ENCODE data around the gene CREM.

CREM gene

GRCh38 chr10:35219292-35219691, 92.6 kb downstream of the CREM start:
- no peak overlapping the region for H3K27ac ChIP-seq (ENCODE audit: insufficient read depth in 1 of 2, low read depth in 1 of 2, low read length in 2 of 2, poor library complexity in 1 of 2, severe bottlenecking in 2 of 2)
- ChIA-PET CTCF (interaction anchor here (1.1 to 12.4 kb wide), 5 partner anchors 10 to 378 kb away, joined by 3 to 193 read pairs (median 3); partner anchors contain the start of gene CREM), POLR2A (no interaction called here)
- no peaks in the 10 kb centered on the region for H3K36me3 ChIP-seq (ENCODE audit: control insufficient read depth in 4 of 4, insufficient read depth in 4 of 4, low read length in 3 of 4)
- peaks cover 0 to 16% (median 7%) of the 10 kb centered on the region in 4 experiments for H3K4me1 ChIP-seq (ENCODE audit: control extremely low read depth in 1 of 4, control insufficient read depth in 4 of 4, insufficient read depth in 4 of 4, low read length in 3 of 4)
- H3K27me3 ChIP-seq (replicated peaks in 2 of 5; ENCODE audit: control insufficient read depth in 4 of 5, insufficient read depth in 5 of 5, low read length in 4 of 5): no peaks in the 10 kb centered on the region
- H3K9me3 ChIP-seq (ENCODE audit: control extremely low read depth in 1 of 5, control insufficient read depth in 4 of 5, insufficient read depth in 2 of 5, low read depth in 1 of 5, low read length in 4 of 5): no peaks in the 10 kb centered on the region
- WGBS (ENCODE audit: insufficient coverage): 79% methylated on average over 5 of the region's 6 CpGs
- DNase-seq: no peak
- H3K4me3 ChIP-seq (ENCODE audit: control insufficient read depth in 1 of 7, extremely low read depth in 1 of 7, insufficient read depth in 4 of 7, low read depth in 2 of 7, low read length in 6 of 7): no peak overlapping the region

GRCh38 chr10:35219891-35220890, 93.5 kb downstream of the CREM start:
- no peak for DNase-seq
- Histone ChIP-seq H3K27me3 (replicated peaks in 2 of 5; ENCODE audit: control insufficient read depth in 4 of 5, insufficient read depth in 5 of 5, low read length in 4 of 5) (no peaks in the 10 kb centered on the region), H3K4me1 (ENCODE audit: control extremely low read depth in 1 of 4, control insufficient read depth in 4 of 4, insufficient read depth in 4 of 4, low read length in 3 of 4) (peaks cover 0 to 16% (median 7%) of the 10 kb centered on the region in 4 experiments), H3K36me3 (ENCODE audit: control insufficient read depth in 4 of 4, insufficient read depth in 4 of 4, low read length in 3 of 4) (no peaks in the 10 kb centered on the region), H3K4me3 (ENCODE audit: control insufficient read depth in 1 of 7, extremely low read depth in 1 of 7, insufficient read depth in 4 of 7, low read depth in 2 of 7, low read length in 6 of 7) (no peak overlapping the region), H3K9me3 (ENCODE audit: control extremely low read depth in 1 of 5, control insufficient read depth in 4 of 5, insufficient read depth in 2 of 5, low read depth in 1 of 5, low read length in 4 of 5) (no peaks in the 10 kb centered on the region), H3K27ac (ENCODE audit: insufficient read depth in 1 of 2, low read depth in 1 of 2, low read length in 2 of 2, poor library complexity in 1 of 2, severe bottlenecking in 2 of 2) (no peak overlapping the region)
- POLR2A ChIA-PET: no interaction called here
- CTCF ChIA-PET: interaction anchor here (0.8 to 12.4 kb wide), 5 partner anchors 24 to 377 kb away, joined by 3 to 193 read pairs (median 4); partner anchors contain the start of gene CREM
- WGBS (ENCODE audit: insufficient coverage): 97% methylated on average over 3 of the region's 4 CpGs

- ChIA-PET CTCF (interaction anchor here (12.4 kb wide), 1 partner anchor 99 kb away, joined by 193 read pairs; the partner anchor contains the start of gene CREM), POLR2A (no interaction called here)
- H3K36me3 ChIP-seq (ENCODE audit: control insufficient read depth in 4 of 4, insufficient read depth in 4 of 4, low read length in 3 of 4): no peaks in the 10 kb centered on the region
- WGBS (ENCODE audit: insufficient coverage): 100% methylated on average over 3 of the region's 4 CpGs
- no peaks in the 10 kb centered on the region for H3K27me3 ChIP-seq (replicated peaks in 2 of 5; ENCODE audit: control insufficient read depth in 4 of 5, insufficient read depth in 5 of 5, low read length in 4 of 5)
- peaks cover 0 to 2% (median 0%) of the 10 kb centered on the region in 4 experiments for H3K4me1 ChIP-seq (ENCODE audit: control extremely low read depth in 1 of 4, control insufficient read depth in 4 of 4, insufficient read depth in 4 of 4, low read length in 3 of 4)
- no peak overlapping the region for H3K4me3 ChIP-seq (ENCODE audit: control insufficient read depth in 1 of 7, extremely low read depth in 1 of 7, insufficient read depth in 4 of 7, low read depth in 2 of 7, low read length in 6 of 7)
- no peaks in the 10 kb centered on the region for H3K9me3 ChIP-seq (ENCODE audit: control extremely low read depth in 1 of 5, control insufficient read depth in 4 of 5, insufficient read depth in 2 of 5, low read depth in 1 of 5, low read length in 4 of 5)
- no peak for DNase-seq
- no peak overlapping the region for H3K27ac ChIP-seq (ENCODE audit: insufficient read depth in 1 of 2, low read depth in 1 of 2, low read length in 2 of 2, poor library complexity in 1 of 2, severe bottlenecking in 2 of 2)
Measured at GRCh38 chr10:35223016-35223415, 96.4 kb downstream of the CREM start.

GRCh38 chr10:35224045-35224740, 97.5 kb downstream of the CREM start:
- ChIA-PET CTCF (interaction anchor here (1.2 to 1.7 kb wide), 4 partner anchors 33 to 198 kb away, joined by 3 to 10 read pairs (median 4); no protein-coding TSS in a partner anchor), POLR2A (no interaction called here)
- WGBS (ENCODE audit: insufficient coverage): 100% methylated on average over 5 of the region's 8 CpGs
- Histone ChIP-seq H3K9me3 (ENCODE audit: control extremely low read depth in 1 of 5, control insufficient read depth in 4 of 5, insufficient read depth in 2 of 5, low read depth in 1 of 5, low read length in 4 of 5) (no peaks in the 10 kb centered on the region), H3K4me1 (ENCODE audit: control extremely low read depth in 1 of 4, control insufficient read depth in 4 of 4, insufficient read depth in 4 of 4, low read length in 3 of 4) (no peaks in the 10 kb centered on the region), H3K4me3 (ENCODE audit: control insufficient read depth in 1 of 7, extremely low read depth in 1 of 7, insufficient read depth in 4 of 7, low read depth in 2 of 7, low read length in 6 of 7) (no peak overlapping the region), H3K36me3 (ENCODE audit: control insufficient read depth in 4 of 4, insufficient read depth in 4 of 4, low read length in 3 of 4) (no peaks in the 10 kb centered on the region), H3K27ac (ENCODE audit: insufficient read depth in 1 of 2, low read depth in 1 of 2, low read length in 2 of 2, poor library complexity in 1 of 2, severe bottlenecking in 2 of 2) (no peak overlapping the region), H3K27me3 (replicated peaks in 2 of 5; ENCODE audit: control insufficient read depth in 4 of 5, insufficient read depth in 5 of 5, low read length in 4 of 5) (no peaks in the 10 kb centered on the region)
- no peak for DNase-seq

- 60% methylated on average over 2 of the region's 5 CpGs for WGBS (ENCODE audit: insufficient coverage)
- H3K9me3 ChIP-seq (ENCODE audit: control extremely low read depth in 1 of 5, control insufficient read depth in 4 of 5, insufficient read depth in 2 of 5, low read depth in 1 of 5, low read length in 4 of 5): no peaks in the 10 kb centered on the region
- POLR2A ChIA-PET: no interaction called here
Measured at GRCh38 chr10:35225204-35225603, 98.6 kb downstream of the CREM start.

GRCh38 chr10:35226507-35226906, 99.9 kb downstream of the CREM start:
- H3K9me3 ChIP-seq (ENCODE audit: control extremely low read depth in 1 of 5, control insufficient read depth in 4 of 5, insufficient read depth in 2 of 5, low read depth in 1 of 5, low read length in 4 of 5): no peaks in the 10 kb centered on the region
- CTCF ChIA-PET: interaction anchor here (1.6 kb wide), 1 partner anchor 106 kb away, joined by 3 read pairs; no protein-coding TSS in a partner anchor
- H3K4me1 ChIP-seq (ENCODE audit: control extremely low read depth in 1 of 4, control insufficient read depth in 4 of 4, insufficient read depth in 4 of 4, low read length in 3 of 4): no peaks in the 10 kb centered on the region
- POLR2A ChIA-PET: no interaction called here
- H3K27me3 ChIP-seq (replicated peaks in 2 of 5; ENCODE audit: control insufficient read depth in 4 of 5, insufficient read depth in 5 of 5, low read length in 4 of 5): no peaks in the 10 kb centered on the region
- no peak overlapping the region for H3K4me3 ChIP-seq (ENCODE audit: control insufficient read depth in 1 of 7, extremely low read depth in 1 of 7, insufficient read depth in 4 of 7, low read depth in 2 of 7, low read length in 6 of 7)
- no peak for DNase-seq
- WGBS (ENCODE audit: insufficient coverage): 100% methylated on average over 1 of the region's 3 CpGs
- no peaks in the 10 kb centered on the region for H3K36me3 ChIP-seq (ENCODE audit: control insufficient read depth in 4 of 4, insufficient read depth in 4 of 4, low read length in 3 of 4)
- H3K27ac ChIP-seq (ENCODE audit: insufficient read depth in 1 of 2, low read depth in 1 of 2, low read length in 2 of 2, poor library complexity in 1 of 2, severe bottlenecking in 2 of 2): no peak overlapping the region

More at GRCh38 chr10:35225204-35225603, 98.6 kb downstream of the CREM start:
- Histone ChIP-seq H3K27me3 (replicated peaks in 2 of 5; ENCODE audit: control insufficient read depth in 4 of 5, insufficient read depth in 5 of 5, low read length in 4 of 5) (no peaks in the 10 kb centered on the region), H3K4me1 (ENCODE audit: control extremely low read depth in 1 of 4, control insufficient read depth in 4 of 4, insufficient read depth in 4 of 4, low read length in 3 of 4) (no peaks in the 10 kb centered on the region), H3K27ac (ENCODE audit: insufficient read depth in 1 of 2, low read depth in 1 of 2, low read length in 2 of 2, poor library complexity in 1 of 2, severe bottlenecking in 2 of 2) (no peak overlapping the region), H3K4me3 (ENCODE audit: control insufficient read depth in 1 of 7, extremely low read depth in 1 of 7, insufficient read depth in 4 of 7, low read depth in 2 of 7, low read length in 6 of 7) (no peak overlapping the region), H3K36me3 (ENCODE audit: control insufficient read depth in 4 of 4, insufficient read depth in 4 of 4, low read length in 3 of 4) (no peaks in the 10 kb centered on the region)
- DNase-seq: peak in 1 of 3 donors; percentile 20
- CTCF ChIA-PET: interaction anchor here (1.3 to 1.7 kb wide), 3 partner anchors 34 to 106 kb away, joined by 3 to 10 read pairs (median 4); no protein-coding TSS in a partner anchor

All from common myeloid progenitor, CD34-positive (primary cell).